Caco-2 (cell line): ENCODE measurements around the gene LMAN1L. TPM values are rescaled to one million over a fixed set of nuclear protein-coding genes. Genes with fewer than 3 reads are reported as not detected.

Experiments
- BruUV-seq: library from RNA; stranded (reverse); fragments of 400-500 nt; replicated peaks from 2 replicates; lab custom pipeline; 2021; lab: Mats Ljungman, UMichigan
- CTCF ChIA-PET: fragments of 300-600 bp; sonication (Branson Sonifier 250); formaldehyde crosslinking; loops from one replicate; lab custom pipeline; 2022; ENCODE audit warnings: antibody characterized with exemption; lab: Charles Lee
- POLR2A ChIA-PET: fragments of 300-600 bp; sonication (Branson Sonifier 250); formaldehyde crosslinking; loops from one replicate; lab custom pipeline; 2022; ENCODE audit warnings: antibody characterized with exemption; lab: Charles Lee
- DNase-seq, 2 experiments: peaks; one replicate each; pipeline versions ENCODE4 v3.0.0 to v3.0.0-alpha.2; 2020 to 2022
- H3K27me3 ChIP-seq: replicated peaks from 2 replicates; pipeline ENCODE4 v1.6.0; 2011; ENCODE audit warnings: low read length; ENCODE audit not compliant: control insufficient read depth, insufficient read depth
- H3K36me3 ChIP-seq: 2 replicates; pipeline ENCODE4 v1.5.1; 2011; ENCODE audit warnings: low read length; ENCODE audit not compliant: control insufficient read depth, insufficient read depth
- H3K4me1 ChIP-seq: fragments of 250-450 bp; sonication (Bioruptor Pico); 2 replicates; pipeline ENCODE4 v1.5.1; 2020; ENCODE audit warnings: mild to moderate bottlenecking
- H3K4me3 ChIP-seq: 2 replicates; pipeline ENCODE4 v1.5.1; 2011; ENCODE audit warnings: low read depth, mild to moderate bottlenecking, control low read depth, low read length
- H3K9me3 ChIP-seq: fragments of 250-450 bp; sonication (Bioruptor Pico); 2 replicates; pipeline ENCODE4 v1.5.1; 2020; ENCODE audit warnings: mild to moderate bottlenecking, moderate library complexity
- H3K27ac Mint-ChIP-seq: one replicate; pipeline ENCODE4 v1.8.0; 2022; ENCODE audit warnings: mixed read lengths; ENCODE audit not compliant: unreplicated experiment
- H3K27me3 Mint-ChIP-seq: one replicate; pipeline ENCODE4 v1.8.0; 2022; ENCODE audit warnings: mixed read lengths; ENCODE audit not compliant: insufficient read depth, unreplicated experiment
- H3K36me3 Mint-ChIP-seq: one replicate; pipeline ENCODE4 v1.8.0; 2022; ENCODE audit warnings: mild to moderate bottlenecking, mixed read lengths; ENCODE audit not compliant: insufficient read depth, unreplicated experiment
- H3K4me1 Mint-ChIP-seq: one replicate; pipeline ENCODE4 v1.8.0; 2022; ENCODE audit warnings: low read depth, mixed read lengths; ENCODE audit not compliant: unreplicated experiment
- H3K4me3 Mint-ChIP-seq: one replicate; pipeline ENCODE4 v1.8.0; 2022; ENCODE audit warnings: mild to moderate bottlenecking, moderate library complexity, mixed read lengths; ENCODE audit not compliant: unreplicated experiment
- H3K9me3 Mint-ChIP-seq: one replicate; pipeline ENCODE4 v1.8.0; 2022; ENCODE audit warnings: mixed read lengths; ENCODE audit not compliant: unreplicated experiment
- intact Hi-C: fragments of 100-400 bp; cut with micrococcal nuclease; formaldehyde crosslinking; loops from one replicate; pipeline ENCODE4 v1.10.0; 2022; ENCODE audit not compliant: unreplicated experiment
- total RNA-seq: library from RNA; stranded (reverse); gene quantifications from 2 replicates; pipeline ENCODE4 v1.2.3, GENCODE V29; 2022
- TF ChIP-seq, protein P1 (sequence below), 2 experiments: fragments of 200-600 bp in 1 of 2; IDR thresholded peaks; 1 replicate in 1 of 2; 2 replicates in 1 of 2; pipeline versions ENCODE4 v1.5.1 to v1.8.0; 2011 to 2022; ENCODE audit warnings: antibody characterized with exemption in 1 of 2, control low read depth in 1 of 2, inconsistent platforms in 1 of 2, low read depth in 1 of 2, low read length in 1 of 2, mild to moderate bottlenecking in 1 of 2, moderate library complexity in 1 of 2; ENCODE audit not compliant: insufficient read depth in 1 of 2, severe bottlenecking in 1 of 2, unreplicated experiment in 1 of 2

Gene LMAN1L
- total RNA-seq, 1 experiment from 2014 or later = not detected

DNA sequence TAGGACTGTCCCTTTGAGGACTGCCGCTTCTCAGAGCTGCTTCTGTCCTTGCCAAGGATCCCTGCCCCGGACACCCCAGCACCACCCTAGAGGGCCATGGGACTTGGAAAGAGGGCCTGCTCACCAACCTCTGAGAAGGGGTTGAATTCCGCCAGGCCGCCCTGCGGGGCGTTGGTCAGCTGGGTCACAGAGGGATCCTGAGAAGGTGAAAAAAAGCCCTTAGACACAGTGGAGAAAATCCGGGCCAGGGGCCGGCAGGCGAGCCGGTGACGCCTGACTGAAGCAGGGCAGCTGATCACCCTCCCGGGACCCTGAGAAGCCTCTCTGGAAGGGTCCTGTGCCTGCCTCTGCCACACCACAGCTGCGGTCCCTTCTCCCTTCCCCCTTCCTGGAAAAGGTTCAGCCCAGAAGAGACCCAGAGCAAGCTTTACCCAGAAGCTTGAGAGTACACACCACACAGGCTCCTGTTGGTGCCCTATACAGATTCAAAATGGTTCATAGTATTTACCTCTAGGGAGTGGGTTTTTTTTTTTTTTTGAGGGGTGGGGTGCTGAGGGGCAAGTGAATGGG is 41.9 kb downstream of the LMAN1L start:
- peaks cover 32% of the 10 kb centered on the region for H3K36me3 Mint-ChIP-seq
- Histone ChIP-seq H3K36me3 (no peaks in the 10 kb centered on the region; the same call in 1 of the 2 replicates), H3K4me1 (peaks cover 10% of the 10 kb centered on the region), H3K9me3 (no peaks in the 10 kb centered on the region), H3K27me3 (no peaks in the 10 kb centered on the region), H3K4me3 (no peak overlapping the region)
- H3K4me1 Mint-ChIP-seq = peaks cover 15% of the 10 kb centered on the region
- BruUV-seq = no TSS peak
- intact Hi-C loops = no loop called here
- ChIA-PET POLR2A (no interaction called here), CTCF (no interaction called here)
- DNase-seq = no peak
- TF ChIP-seq, protein P1, sequence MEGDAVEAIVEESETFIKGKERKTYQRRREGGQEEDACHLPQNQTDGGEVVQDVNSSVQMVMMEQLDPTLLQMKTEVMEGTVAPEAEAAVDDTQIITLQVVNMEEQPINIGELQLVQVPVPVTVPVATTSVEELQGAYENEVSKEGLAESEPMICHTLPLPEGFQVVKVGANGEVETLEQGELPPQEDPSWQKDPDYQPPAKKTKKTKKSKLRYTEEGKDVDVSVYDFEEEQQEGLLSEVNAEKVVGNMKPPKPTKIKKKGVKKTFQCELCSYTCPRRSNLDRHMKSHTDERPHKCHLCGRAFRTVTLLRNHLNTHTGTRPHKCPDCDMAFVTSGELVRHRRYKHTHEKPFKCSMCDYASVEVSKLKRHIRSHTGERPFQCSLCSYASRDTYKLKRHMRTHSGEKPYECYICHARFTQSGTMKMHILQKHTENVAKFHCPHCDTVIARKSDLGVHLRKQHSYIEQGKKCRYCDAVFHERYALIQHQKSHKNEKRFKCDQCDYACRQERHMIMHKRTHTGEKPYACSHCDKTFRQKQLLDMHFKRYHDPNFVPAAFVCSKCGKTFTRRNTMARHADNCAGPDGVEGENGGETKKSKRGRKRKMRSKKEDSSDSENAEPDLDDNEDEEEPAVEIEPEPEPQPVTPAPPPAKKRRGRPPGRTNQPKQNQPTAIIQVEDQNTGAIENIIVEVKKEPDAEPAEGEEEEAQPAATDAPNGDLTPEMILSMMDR (IDR thresholded peaks at IDR 0.05; ENCODE audit: insufficient read depth in 1 of 2, low read depth in 1 of 2, low read length in 1 of 2, severe bottlenecking in 1 of 2, unreplicated experiment in 1 of 2) = no peak
- H3K4me3 Mint-ChIP-seq = no peak overlapping the region
- H3K9me3 Mint-ChIP-seq = no peaks in the 10 kb centered on the region
- no peak overlapping the region for H3K27ac Mint-ChIP-seq
- H3K27me3 Mint-ChIP-seq = no peaks in the 10 kb centered on the region

DNA sequence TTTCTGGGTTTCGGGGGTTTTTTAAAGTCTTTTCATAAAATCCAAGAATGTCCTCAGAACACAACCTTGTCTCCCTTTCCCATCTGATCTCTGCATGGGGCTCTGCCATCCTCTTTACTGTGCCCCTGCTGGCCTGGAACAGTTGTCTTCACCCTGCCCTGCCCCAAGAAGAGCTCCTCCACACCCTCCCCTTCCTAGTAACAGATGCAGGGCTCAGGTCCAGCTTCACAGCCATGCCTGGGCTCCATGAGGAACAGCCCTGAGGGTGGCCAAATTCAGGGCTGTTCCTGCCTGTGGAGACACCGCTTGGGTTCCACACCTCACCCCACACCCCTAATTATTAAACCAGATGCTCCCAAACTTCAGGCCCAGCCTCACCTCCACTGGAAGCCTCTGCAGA is 43.2 kb downstream of the LMAN1L start:
- TF ChIP-seq, protein P1 (IDR thresholded peaks at IDR 0.05; ENCODE audit: insufficient read depth in 1 of 2, low read depth in 1 of 2, low read length in 1 of 2, severe bottlenecking in 1 of 2, unreplicated experiment in 1 of 2) = no peak
- BruUV-seq = no TSS peak
- peaks cover 10% of the 10 kb centered on the region for H3K4me1 ChIP-seq
- intact Hi-C loops = no loop called here
- no peak for DNase-seq
- H3K27me3 ChIP-seq = no peaks in the 10 kb centered on the region
- H3K9me3 ChIP-seq = no peaks in the 10 kb centered on the region
- peaks cover 37% of the 10 kb centered on the region for H3K36me3 Mint-ChIP-seq
- peaks cover 15% of the 10 kb centered on the region for H3K4me1 Mint-ChIP-seq
- no peaks in the 10 kb centered on the region; the same call in 1 of the 2 replicates for H3K36me3 ChIP-seq
- H3K4me3 Mint-ChIP-seq = no peak overlapping the region
- H3K9me3 Mint-ChIP-seq = no peaks in the 10 kb centered on the region
- no peaks in the 10 kb centered on the region for H3K27me3 Mint-ChIP-seq
- POLR2A ChIA-PET = interaction anchor here (0.5 to 0.7 kb wide), 2 partner anchors 73 to 597 kb away, joined by 3 to 11 read pairs; no protein-coding TSS in a partner anchor
- CTCF ChIA-PET = no interaction called here
- H3K27ac Mint-ChIP-seq = no peak overlapping the region
- H3K4me3 ChIP-seq = no peak overlapping the region

DNA sequence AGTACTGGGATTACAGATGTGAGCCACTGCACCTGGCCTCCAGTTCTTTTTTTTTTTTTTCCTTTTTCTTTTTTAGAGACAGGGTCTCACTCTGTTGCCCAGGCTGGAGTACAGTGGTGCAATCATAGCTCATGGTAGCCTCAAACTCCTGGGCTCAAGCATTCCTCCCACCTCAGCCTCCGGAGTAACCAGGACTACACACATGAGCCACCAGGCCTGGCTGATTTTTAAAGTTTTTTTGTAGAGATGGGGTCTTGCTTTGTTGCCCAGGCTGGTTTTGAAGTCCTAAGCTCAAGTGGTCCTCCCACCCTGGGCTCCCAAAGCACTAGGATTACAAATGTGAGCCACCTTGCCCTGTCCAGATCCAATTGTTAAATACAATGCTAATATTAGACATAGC is 43.9 kb downstream of the LMAN1L start:
- no peaks in the 10 kb centered on the region; the same call in 1 of the 2 replicates for H3K36me3 ChIP-seq
- Mint-ChIP-seq H3K4me1 (peaks cover 15% of the 10 kb centered on the region), H3K36me3 (peaks cover 32% of the 10 kb centered on the region), H3K4me3 (no peak overlapping the region), H3K9me3 (no peaks in the 10 kb centered on the region), H3K27ac (no peak overlapping the region), H3K27me3 (no peaks in the 10 kb centered on the region)
- intact Hi-C loops = no loop called here
- no peak for DNase-seq
- BruUV-seq = no TSS peak
- H3K4me1 ChIP-seq = peaks cover 10% of the 10 kb centered on the region
- POLR2A ChIA-PET = no interaction called here
- CTCF ChIA-PET = interaction anchor here (0.7 kb wide), 1 partner anchor 20 kb away, joined by 3 read pairs; no protein-coding TSS in a partner anchor
- TF ChIP-seq, protein P1 (IDR thresholded peaks at IDR 0.05; ENCODE audit: insufficient read depth in 1 of 2, low read depth in 1 of 2, low read length in 1 of 2, severe bottlenecking in 1 of 2, unreplicated experiment in 1 of 2) = no peak
- no peaks in the 10 kb centered on the region for H3K9me3 ChIP-seq
- no peaks in the 10 kb centered on the region for H3K27me3 ChIP-seq
- no peak overlapping the region for H3K4me3 ChIP-seq
